Measurements from ENCODE around the gene FAM131C.
"Not testable (repeated sequence)": the region's sequence is repeated elsewhere in the genome, so short reads cannot be mapped to it uniquely, and the experiment has no call there.

Gene FAM131C

GRCh38 chr1:16057314-16057915, 16.0 kb downstream of the FAM131C start:
- not testable (repeated sequence) for DNase-seq

GRCh38 chr1:16056521-16056912, 16.9 kb downstream of the FAM131C start:
- DNase-seq, result not testable (repeated sequence)

- peak; percentile 67 to 81 (median 74) for DNase-seq
Observed at GRCh38 chr1:16055613-16056520, 17.6 kb downstream of the FAM131C start.

- no peak for DNase-seq
Observed at GRCh38 chr1:16054598-16055540, 18.6 kb downstream of the FAM131C start.

- no peak for DNase-seq
Observed at GRCh38 chr1:16053781-16054502, 19.5 kb downstream of the FAM131C start.

- DNase-seq, result not testable (repeated sequence)
Observed at GRCh38 chr1:16051949-16052348, 21.5 kb downstream of the FAM131C start.

- DNase-seq, result no peak
Observed at GRCh38 chr1:16051039-16051438, 22.4 kb downstream of the FAM131C start.

GRCh38 chr1:16050328-16050727, 23.1 kb downstream of the FAM131C start:
- no peak for DNase-seq

- DNase-seq, result peak in 5 of 6 experiments; percentile 18 to 62 (median 28)
Observed at GRCh38 chr1:16048573-16049189, 24.8 kb downstream of the FAM131C start.

GRCh38 chr1:16047791-16048475, 25.5 kb downstream of the FAM131C start:
- no peak for DNase-seq

GRCh38 chr1:16046842-16047241, 26.6 kb downstream of the FAM131C start:
- DNase-seq, result no peak

- DNase-seq, result no peak
Observed at GRCh38 chr1:16043950-16044349, 29.5 kb downstream of the FAM131C start.

- DNase-seq, result no peak
Observed at GRCh38 chr1:16043521-16043920, 29.9 kb downstream of the FAM131C start, which contains the start of gene CLCNKB. Gene CLCNKB (plus strand): TSS chr1:16043782. CDS start chr1:16044493, 711 bp downstream.

- not testable (repeated sequence) for DNase-seq
Observed at GRCh38 chr1:16042654-16043053, 30.8 kb downstream of the FAM131C start.

- no peak for DNase-seq
Observed at GRCh38 chr1:16042096-16042495, 31.4 kb downstream of the FAM131C start.

- no peak for DNase-seq
Observed at GRCh38 chr1:16041200-16041599, 32.3 kb downstream of the FAM131C start.

- DNase-seq, result not testable (repeated sequence)
Observed at GRCh38 chr1:16039871-16040270, 33.6 kb downstream of the FAM131C start.

GRCh38 chr1:16038620-16038912, 34.9 kb downstream of the FAM131C start:
- DNase-seq, result no peak

GRCh38 chr1:16036461-16036860, 37.0 kb downstream of the FAM131C start:
- DNase-seq, result not testable (repeated sequence)

- not testable (repeated sequence) for DNase-seq
Observed at GRCh38 chr1:16033103-16033632, 40.3 kb downstream of the FAM131C start.

Data from stimulated activated naive CD4-positive, alpha-beta T cell (primary cell).